ENCODE data around the gene WNT5A. TPM values are rescaled to one million over a fixed set of nuclear protein-coding genes. Genes with fewer than 3 reads are reported as not detected.

The WNT5A gene
- total and polyA plus RNA-seq, 4 donors = 5.8 to 22.2 (median 11.2) TPM

DNA sequence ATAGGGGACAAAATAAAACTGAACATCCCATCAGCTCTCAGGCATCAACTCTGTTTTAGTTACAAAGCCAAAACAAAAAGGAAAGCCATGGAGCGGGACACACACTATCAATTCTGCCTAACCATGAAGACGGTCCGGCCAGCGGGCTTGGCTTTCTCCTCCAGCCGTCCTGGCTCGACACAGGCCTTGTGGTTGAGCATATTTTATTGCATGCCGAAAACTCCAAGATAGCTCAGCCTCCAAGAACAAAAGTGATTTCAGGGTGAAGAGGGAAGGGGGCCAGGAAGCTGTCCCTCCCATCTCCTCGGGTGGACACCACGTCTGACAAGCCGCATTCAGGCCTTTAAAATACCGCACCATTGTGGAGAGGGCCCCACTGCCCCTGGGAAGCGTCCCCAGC lies 31.2 kb downstream of the WNT5A start:
- no peak for DNase-seq

DNA sequence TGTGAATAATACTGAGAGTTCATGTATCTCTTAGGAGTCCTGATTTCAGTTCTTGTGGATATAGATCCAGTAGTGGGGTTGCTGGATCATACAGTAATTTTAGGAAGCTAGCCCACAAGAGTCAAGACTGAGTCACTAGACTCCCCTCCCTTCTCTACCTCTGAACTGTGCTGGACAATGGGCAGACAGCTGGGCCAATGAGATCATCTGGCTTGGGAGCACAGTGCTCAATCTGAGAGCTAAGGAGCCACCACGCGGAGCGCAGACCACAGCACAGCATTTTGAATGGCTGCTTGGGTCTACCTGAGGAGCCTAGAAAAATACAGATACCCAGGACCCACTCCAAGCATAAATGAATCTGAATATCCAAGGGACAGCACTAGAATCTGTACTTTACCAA lies 32.5 kb downstream of the WNT5A start:
- no peak overlapping the region for H3K9ac ChIP-seq (ENCODE audit: insufficient read depth in 1 of 2, low read length in 2 of 2)
- H3K4me1 ChIP-seq (ENCODE audit: control insufficient read depth in 5 of 5, insufficient read depth in 5 of 5, low read length in 5 of 5) = no peaks in the 10 kb centered on the region
- H3K4me3 ChIP-seq = no peak overlapping the region
- H3K9me3 ChIP-seq (ENCODE audit: control insufficient read depth in 4 of 4, insufficient read depth in 3 of 4, low read length in 3 of 4) = no peaks in the 10 kb centered on the region
- TF ChIP-seq CTCF (IDR thresholded peaks at IDR 0.05; ENCODE audit: control extremely low read depth, extremely low read depth) = no peak
- DNase-seq = no peak
- H3K27ac ChIP-seq (ENCODE audit: low read depth in 1 of 2, low read length in 1 of 2) = no peak overlapping the region
- H3K27me3 ChIP-seq (ENCODE audit: control insufficient read depth in 3 of 3, insufficient read depth in 3 of 3, low read length in 2 of 3) = peaks cover 0 to 3% (median 0%) of the 10 kb centered on the region in 3 donors
- no peaks in the 10 kb centered on the region for H3K36me3 ChIP-seq (ENCODE audit: control insufficient read depth in 4 of 4, insufficient read depth in 4 of 4, low read length in 4 of 4)
- WGBS, 2 donors = 53 to 82% methylated on average over 3 of the region's 3 CpGs
- no peak for ATAC-seq (ENCODE audit: insufficient read depth, low FRiP score)

More for the DNA sequence above, 31.2 kb downstream of the WNT5A start:
- Histone ChIP-seq H3K9me3 (ENCODE audit: control insufficient read depth in 4 of 4, insufficient read depth in 3 of 4, low read length in 3 of 4) (peaks cover 0 to 2% (median 0%) of the 10 kb centered on the region in 4 donors), H3K4me1 (ENCODE audit: control insufficient read depth in 5 of 5, insufficient read depth in 5 of 5, low read length in 5 of 5) (no peaks in the 10 kb centered on the region), H3K27me3 (ENCODE audit: control insufficient read depth in 3 of 3, insufficient read depth in 3 of 3, low read length in 2 of 3) (peaks cover 0 to 3% (median 0%) of the 10 kb centered on the region in 3 donors), H3K9ac (ENCODE audit: insufficient read depth in 1 of 2, low read length in 2 of 2) (no peak overlapping the region), H3K36me3 (ENCODE audit: control insufficient read depth in 4 of 4, insufficient read depth in 4 of 4, low read length in 4 of 4) (no peaks in the 10 kb centered on the region), H3K4me3 (no peak overlapping the region), H3K27ac (ENCODE audit: low read depth in 1 of 2, low read length in 1 of 2) (no peak overlapping the region)
- ATAC-seq (ENCODE audit: insufficient read depth, low FRiP score) = no peak
- no peak for TF ChIP-seq CTCF (IDR thresholded peaks at IDR 0.05; ENCODE audit: control extremely low read depth, extremely low read depth)
- 74 to 82% methylated on average over 12 of the region's 12 CpGs for WGBS, 2 donors

GRCh38 chr3:55453886-55454496 lies 33.1 kb downstream of the WNT5A start:
- Histone ChIP-seq H3K9me3 (ENCODE audit: control insufficient read depth in 4 of 4, insufficient read depth in 3 of 4, low read length in 3 of 4) (no peaks in the 10 kb centered on the region), H3K27me3 (ENCODE audit: control insufficient read depth in 3 of 3, insufficient read depth in 3 of 3, low read length in 2 of 3) (peaks cover 0 to 3% (median 0%) of the 10 kb centered on the region in 3 donors), H3K4me3 (no peak overlapping the region), H3K9ac (ENCODE audit: insufficient read depth in 1 of 2, low read length in 2 of 2) (no peak overlapping the region), H3K36me3 (ENCODE audit: control insufficient read depth in 4 of 4, insufficient read depth in 4 of 4, low read length in 4 of 4) (no peaks in the 10 kb centered on the region), H3K27ac (ENCODE audit: low read depth in 1 of 2, low read length in 1 of 2) (no peak overlapping the region), H3K4me1 (ENCODE audit: control insufficient read depth in 5 of 5, insufficient read depth in 5 of 5, low read length in 5 of 5) (no peaks in the 10 kb centered on the region)
- DNase-seq (peak in 2 of 3 donors; percentile 51 to 65), ATAC-seq (ENCODE audit: insufficient read depth, low FRiP score) (no peak)
- WGBS, 2 donors = 73 to 75% methylated on average over 3 of the region's 3 CpGs
- TF ChIP-seq CTCF (IDR thresholded peaks at IDR 0.05; ENCODE audit: control extremely low read depth, extremely low read depth) = no peak

DNA sequence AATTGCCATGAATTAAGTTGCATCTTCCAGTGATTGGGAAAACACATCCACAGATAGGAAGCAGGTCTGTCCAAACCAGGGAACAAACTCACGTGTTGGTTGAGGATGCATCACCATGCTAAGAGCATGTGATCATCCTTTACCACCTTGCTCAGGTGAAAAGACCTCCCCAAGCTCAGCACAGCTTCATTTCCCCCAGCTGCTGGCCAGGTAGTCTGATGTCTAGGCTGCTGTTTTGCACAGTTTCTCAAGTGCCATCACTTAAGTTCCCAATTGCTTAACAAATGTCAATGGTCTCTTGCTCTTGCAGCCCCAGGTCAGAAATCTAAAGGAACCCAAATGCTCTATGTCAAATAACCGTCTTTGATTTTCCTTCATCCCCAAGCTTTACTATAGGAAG lies 34.2 kb downstream of the WNT5A start:
- Histone ChIP-seq H3K27ac (ENCODE audit: low read depth in 1 of 2, low read length in 1 of 2) (no peak overlapping the region), H3K27me3 (ENCODE audit: control insufficient read depth in 3 of 3, insufficient read depth in 3 of 3, low read length in 2 of 3) (peaks cover 0 to 3% (median 0%) of the 10 kb centered on the region in 3 donors), H3K4me1 (ENCODE audit: control insufficient read depth in 5 of 5, insufficient read depth in 5 of 5, low read length in 5 of 5) (no peaks in the 10 kb centered on the region), H3K4me3 (no peak overlapping the region), H3K9ac (ENCODE audit: insufficient read depth in 1 of 2, low read length in 2 of 2) (no peak overlapping the region), H3K36me3 (ENCODE audit: control insufficient read depth in 4 of 4, insufficient read depth in 4 of 4, low read length in 4 of 4) (no peaks in the 10 kb centered on the region), H3K9me3 (ENCODE audit: control insufficient read depth in 4 of 4, insufficient read depth in 3 of 4, low read length in 3 of 4) (no peaks in the 10 kb centered on the region)
- TF ChIP-seq CTCF (IDR thresholded peaks at IDR 0.05; ENCODE audit: control extremely low read depth, extremely low read depth) = no peak
- no peak for ATAC-seq (ENCODE audit: insufficient read depth, low FRiP score)
- WGBS, 2 donors = 72 to 89% methylated on average over 2 of the region's 2 CpGs
- no peak for DNase-seq
